HG02588 (cell line): ENCODE measurements around the gene PRSS36.
"Not testable (repeated sequence)": the region's sequence is repeated elsewhere in the genome, so short reads cannot be mapped to it uniquely, and the experiment has no call there.

Source experiments
- ATAC-seq: cut with Tn5 transposase; IDR thresholded peaks from one replicate; pipeline ENCODE4 v1.9.1; 2021; ENCODE audit warnings: mild to moderate bottlenecking, moderate library complexity; ENCODE audit not compliant: unreplicated experiment

PRSS36 gene

DNA sequence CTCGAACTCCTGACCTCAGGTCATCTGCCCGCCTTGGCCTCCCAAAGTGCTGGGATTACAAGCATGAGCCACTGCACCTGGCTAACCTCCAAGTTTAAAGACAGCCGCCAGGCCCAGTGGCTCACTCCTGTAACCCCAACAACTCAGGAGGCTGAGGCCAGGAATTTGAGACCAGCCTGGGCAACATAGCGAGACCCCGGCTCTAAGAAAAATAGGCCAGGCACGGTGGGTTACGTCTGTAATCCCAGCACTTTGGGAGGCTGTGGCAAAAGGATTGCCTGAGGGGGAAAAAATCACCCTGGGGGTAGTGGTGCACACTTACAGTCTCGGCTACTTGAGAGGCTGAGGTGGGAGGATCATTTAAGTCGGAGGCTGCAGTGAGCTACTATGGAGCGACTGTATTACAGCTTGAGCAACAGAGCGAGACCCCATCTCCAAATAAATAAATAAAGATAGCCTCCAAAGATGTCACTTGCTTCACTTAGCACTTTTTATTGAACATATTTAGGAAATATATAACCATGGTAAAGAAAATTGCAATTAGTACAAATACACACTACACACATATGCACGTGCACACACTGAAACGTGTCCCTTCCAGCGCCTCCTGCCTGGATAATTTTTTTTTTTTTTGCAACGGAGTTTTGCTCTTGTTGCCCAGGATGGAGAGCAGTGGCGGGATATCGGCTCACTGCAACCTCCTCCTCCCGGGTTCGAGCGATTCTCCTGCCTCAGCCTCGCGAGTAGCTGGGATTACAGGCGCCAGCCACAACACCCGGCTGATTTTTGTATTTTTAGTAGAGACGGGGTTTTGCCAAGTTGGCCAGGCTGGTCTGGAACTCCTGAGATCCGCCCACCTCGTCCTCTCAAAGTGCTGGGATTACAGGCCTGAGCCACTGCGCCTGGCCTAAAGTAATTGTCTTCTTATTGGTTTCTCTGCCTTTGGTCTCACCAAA, 43.1 kb downstream of the PRSS36 start:
- no peak for ATAC-seq

DNA sequence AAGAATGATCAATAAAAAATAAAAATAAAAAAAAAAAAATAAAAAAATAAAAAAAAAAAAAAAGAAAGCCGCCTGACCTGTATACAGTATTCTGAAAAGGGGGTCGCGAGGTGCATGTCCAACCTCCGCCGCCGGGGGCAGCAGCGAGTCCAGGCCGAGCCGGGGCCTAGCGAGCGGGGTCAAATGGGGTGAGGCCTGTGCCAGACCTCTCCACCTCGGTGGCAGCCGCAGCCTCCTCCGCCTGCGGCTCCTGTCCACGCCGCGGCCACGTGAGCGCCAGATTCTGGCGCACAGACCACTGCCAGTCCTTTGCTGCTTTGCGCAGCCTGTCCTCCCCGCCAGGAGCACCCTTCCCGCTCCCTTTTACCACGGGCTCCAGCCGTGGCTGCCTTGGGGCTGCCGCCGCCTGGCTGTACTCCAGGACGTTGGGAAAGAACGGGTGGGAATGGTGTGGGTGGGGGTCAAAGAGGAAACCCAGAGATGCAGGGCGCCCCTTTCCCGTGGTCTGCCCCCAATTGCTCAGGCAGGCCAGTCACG, 44.1 kb downstream of the PRSS36 start:
- peak; percentile 35 for ATAC-seq

DNA sequence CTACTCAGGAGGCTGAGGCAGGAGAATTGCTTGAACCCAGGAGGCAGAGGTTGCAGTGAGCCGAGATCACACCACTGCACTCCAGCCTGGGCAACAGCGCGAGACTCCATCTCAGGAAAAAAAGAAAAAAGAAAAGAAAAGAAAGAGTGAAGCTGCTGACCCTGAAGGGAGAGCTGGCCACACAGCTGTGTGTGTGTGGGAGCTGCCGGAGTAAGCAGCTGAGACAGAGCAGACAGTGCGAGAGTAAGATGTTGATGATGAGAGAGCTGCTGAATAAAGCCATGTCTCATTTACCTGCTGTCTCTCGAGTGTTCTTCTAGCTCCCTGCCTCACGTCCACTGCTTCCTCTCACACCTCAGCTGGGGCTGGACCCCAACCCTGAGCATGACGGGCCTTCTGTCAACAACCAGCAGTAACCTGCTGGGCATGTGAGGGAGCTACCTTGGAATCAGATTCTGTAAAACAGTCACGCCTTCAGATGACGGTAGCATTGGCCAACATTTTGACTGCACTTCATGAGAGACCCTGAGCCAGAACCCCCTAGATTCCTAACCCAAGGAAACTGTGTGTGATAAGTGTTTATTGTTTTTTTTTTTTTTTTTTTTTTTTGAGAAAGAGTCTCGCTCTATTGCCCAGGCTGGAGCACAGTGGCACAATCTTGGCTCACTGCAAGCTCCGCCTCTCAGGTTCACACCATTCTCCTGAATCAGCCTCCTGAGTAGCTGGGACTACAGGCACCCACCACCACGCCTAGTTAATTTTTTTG, 48.8 kb downstream of the PRSS36 start:
- ATAC-seq, result not testable (repeated sequence)

DNA sequence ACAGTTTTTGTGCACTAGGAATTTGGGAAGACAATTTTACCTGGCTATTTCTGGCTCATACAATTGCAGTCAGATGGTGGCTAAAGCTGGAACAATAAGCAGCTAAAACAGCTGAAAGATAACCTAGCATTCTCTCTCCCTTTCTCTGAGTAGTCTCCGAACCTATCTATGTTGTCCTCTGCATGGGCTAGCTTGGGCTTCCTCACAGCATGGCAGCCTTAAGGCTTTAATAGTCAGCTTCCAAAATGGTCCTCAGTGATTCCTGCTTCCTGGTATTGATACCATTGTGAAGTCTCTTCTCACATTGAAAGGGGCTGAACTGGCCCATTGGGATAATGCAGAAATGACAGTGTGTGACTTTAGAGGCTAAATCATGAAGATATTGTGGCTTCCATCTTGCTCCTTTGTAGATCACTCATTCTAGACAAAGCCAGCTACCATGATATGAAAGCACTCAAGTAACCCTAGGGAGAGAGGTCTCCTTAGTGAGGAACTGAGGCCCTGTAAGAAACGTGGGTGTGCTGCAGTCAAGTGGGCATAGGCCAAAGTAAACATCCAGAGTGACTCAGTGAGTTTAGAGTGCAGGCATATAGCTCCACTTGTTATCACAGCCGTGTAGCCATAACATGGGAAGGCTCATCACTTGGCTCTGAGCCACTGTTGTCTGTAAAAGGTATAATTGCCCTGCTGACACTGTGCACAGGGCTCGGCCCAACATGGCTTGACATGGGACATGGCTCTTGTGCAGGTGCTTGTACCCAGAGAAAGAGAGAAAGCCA, 49.8 kb downstream of the PRSS36 start:
- ATAC-seq, result no peak

DNA sequence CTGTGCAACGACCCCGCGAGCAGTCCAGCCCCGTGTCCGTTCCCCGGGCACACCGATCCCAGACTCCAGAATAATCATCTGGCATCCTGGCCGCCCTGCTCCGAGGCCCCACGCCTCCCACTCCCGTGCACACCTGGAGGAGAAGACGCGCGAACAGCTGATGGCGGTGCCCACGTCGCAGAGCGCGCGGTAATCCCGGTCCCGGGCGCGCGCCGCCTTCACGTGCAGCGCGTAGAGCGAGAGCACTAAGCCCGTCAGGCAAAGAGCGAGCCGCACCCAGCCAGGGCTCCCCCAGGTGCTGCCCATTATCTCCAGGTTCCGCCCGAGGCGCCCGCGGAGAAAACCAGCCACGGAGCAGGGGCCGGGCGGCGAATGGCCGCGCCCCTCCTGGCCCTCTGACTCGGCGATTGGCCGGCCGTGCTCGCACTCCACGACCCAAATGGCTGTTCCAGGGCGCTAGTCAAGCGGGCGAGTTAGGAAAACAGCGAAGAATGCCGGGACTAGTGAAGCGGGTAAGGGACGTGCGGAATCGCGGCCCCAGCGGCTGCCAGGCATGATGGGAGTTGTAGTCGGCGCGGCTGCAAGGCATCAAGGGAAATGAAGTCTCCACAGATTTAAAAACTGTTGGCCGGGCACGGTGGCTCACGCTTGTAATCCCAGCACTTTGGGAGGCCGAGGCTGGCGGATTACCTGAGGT, 55.3 kb downstream of the PRSS36 start, which contains the start of gene VKORC1:
Gene VKORC1 (minus strand): TSS at position 374 of the 697 bp plus-strand sequence. CDS start 68 bp downstream, at position 306.
- peak; percentile 79 for ATAC-seq

DNA sequence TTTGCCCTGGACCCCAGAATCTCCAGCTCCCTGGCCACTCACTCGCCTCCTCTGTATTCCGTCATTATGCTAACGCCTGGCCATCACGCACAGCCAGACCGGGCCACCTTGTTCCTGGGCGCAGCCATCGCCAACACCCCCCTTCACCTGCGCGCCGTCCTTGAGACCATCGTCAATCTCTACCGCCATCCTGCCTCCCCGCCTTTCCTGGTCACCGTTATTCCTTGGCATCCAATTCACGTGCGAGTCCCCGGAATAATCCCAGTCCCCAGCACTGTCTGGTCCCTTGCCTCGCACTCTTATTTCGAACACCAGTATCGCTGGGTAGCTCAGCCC, 55.8 kb downstream of the PRSS36 start:
- no peak for ATAC-seq

DNA sequence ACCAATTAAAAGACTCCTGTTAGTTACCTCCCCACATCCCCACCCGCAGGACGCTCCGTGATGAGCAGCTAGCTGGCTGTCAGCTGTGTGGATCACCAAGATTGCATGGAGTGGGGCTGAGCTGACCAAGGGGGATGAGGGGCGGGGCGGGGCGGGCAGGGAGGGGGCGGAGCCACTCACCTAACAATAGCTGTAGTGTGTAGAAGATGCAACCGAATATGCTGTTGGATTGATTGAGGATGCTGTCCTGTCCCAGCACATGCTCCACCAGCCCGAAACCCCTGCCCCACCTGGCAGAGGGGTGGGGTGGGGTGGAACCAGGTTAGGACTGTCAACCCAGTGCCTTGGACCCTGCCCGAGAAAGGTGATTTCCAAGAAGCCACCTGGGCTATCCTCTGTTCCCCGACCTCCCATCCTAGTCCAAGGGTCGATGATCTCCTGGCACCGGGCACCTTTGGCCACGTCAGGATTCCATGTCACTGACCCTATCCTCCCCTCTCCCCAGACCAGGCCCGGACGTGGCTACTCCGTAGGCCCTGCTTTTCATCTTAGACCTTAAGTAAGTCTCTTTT, 56.6 kb downstream of the PRSS36 start:
- ATAC-seq, result no peak

DNA sequence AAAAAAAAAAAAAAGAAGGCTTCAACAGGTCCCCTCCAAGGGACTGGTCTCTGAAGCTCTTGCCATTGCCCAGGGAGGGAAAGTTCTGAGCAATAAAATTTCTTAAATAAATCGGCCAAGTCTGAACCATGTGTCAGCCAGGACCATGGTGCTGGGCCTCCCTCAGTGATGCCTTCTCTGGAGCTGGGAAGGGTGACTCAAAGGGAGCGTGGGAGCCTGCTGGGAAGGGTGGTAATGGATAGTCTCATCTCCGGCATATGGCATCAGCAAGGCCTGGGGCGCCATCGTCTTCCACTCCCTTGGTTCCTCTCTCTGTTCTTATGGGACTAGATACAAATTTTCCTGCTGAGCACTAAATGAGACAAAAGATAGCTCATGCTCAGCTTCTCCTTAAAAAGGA, 57.5 kb downstream of the PRSS36 start:
- no peak for ATAC-seq

DNA sequence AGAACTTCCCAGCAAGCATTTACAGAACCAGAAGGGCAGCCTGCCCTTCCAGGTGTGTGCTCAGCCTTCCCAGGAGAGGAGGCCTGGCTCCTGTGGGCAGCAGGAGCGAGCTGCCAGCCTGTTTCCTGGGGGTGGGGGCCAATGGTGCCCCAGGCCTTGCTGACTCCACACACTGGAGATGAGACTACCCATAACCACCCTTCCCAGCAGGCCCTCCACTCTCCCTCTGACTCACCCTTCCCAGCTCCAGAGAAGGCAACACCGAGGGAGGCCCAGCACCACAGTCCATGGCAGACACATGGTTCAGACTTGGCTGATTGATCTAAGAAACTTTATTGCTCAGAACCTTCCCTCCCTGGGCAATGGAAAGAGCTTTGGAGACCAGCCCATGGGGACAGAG, 59.3 kb downstream of the PRSS36 start:
- no peak for ATAC-seq

DNA sequence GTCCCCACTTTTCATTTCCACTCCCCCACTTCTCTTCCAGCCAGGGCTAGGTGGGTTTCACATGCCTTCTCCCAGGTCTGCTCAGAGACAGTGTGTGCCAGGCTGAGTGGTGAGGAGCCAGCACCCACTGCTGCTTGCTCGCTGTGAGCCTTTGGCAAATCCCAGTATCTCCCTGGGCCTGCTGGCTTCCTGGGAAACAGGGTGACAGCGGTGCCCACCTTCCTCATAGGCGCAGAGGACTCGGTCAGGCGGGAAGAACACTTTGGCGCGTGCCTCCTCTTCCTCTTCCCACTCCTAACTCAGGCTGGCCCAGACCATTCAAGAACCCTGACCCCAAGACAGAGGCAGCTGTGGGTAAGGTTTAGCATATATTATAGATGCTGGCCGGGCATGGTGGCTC, 60.7 kb downstream of the PRSS36 start:
- ATAC-seq, result no peak
